BJ (cell line): ENCODE results near the gene SNX22. TPM values are rescaled to one million over a fixed set of nuclear protein-coding genes. Genes with fewer than 3 reads are reported as not detected.

Source experiments
- CTCF ChIA-PET: fragments of 350-600 bp; formaldehyde crosslinking; extraction: SDS; loops from one replicate; lab custom pipeline; 2021; ENCODE audit warnings: antibody characterized with exemption, inconsistent platforms; lab: Yijun Ruan, JAX
- POLR2A ChIA-PET: fragments of 300-600 bp; sonication (Branson Sonifier 250); formaldehyde crosslinking; extraction: SDS; loops from one replicate; lab custom pipeline; 2021; ENCODE audit warnings: antibody characterized with exemption; lab: Charles Lee
- DNase-seq: peaks from one replicate; pipeline ENCODE4 v3.0.0-alpha.2; 2011; ENCODE audit warnings: low read depth
- H3K27me3 ChIP-seq: 2 replicates; pipeline ENCODE4 v1.6.0; 2011; ENCODE audit warnings: low read length; ENCODE audit not compliant: control insufficient read depth, insufficient read depth
- H3K36me3 ChIP-seq: 2 replicates; pipeline ENCODE4 v1.5.1; 2011; ENCODE audit warnings: low read length; ENCODE audit not compliant: control insufficient read depth, insufficient read depth
- H3K4me3 ChIP-seq: 2 replicates; pipeline ENCODE4 v1.5.1; 2011; ENCODE audit warnings: low read depth, mild to moderate bottlenecking, control low read depth, low read length
- CTCF ChIP-seq: IDR thresholded peaks from 2 replicates; pipeline ENCODE4 v1.5.1; 2011; ENCODE audit warnings: low read depth, mild to moderate bottlenecking, control low read depth, inconsistent platforms, low read length, moderate library complexity; ENCODE audit not compliant: insufficient read depth
- polyA plus RNA-seq: library from polyadenylated mRNA; depleted of rRNA; stranded (reverse); fragments of >200 nt; gene quantifications from 2 replicates; pipeline ENCODE4 v1.2.3, GENCODE V29; 2011

The SNX22 gene
- polyA plus RNA-seq, 1 experiment, result 0.04 TPM

GRCh38 chr15:64155802-64156651 is 4.5 kb downstream of the SNX22 start:
- no peak for TF ChIP-seq CTCF
- Histone ChIP-seq H3K27me3 (peaks cover 5% of the 10 kb centered on the region), H3K4me3 (no peak overlapping the region), H3K36me3 (peaks cover 43% of the 10 kb centered on the region)
- POLR2A ChIA-PET, result no interaction called here
- CTCF ChIA-PET, result interaction anchor here (0.7 to 0.8 kb wide), 2 partner anchors 29 to 63 kb away, joined by 3 to 4 read pairs; partner anchors contain the start of gene CIAO2A
- no peak for DNase-seq

GRCh38 chr15:64156652-64157331 is 5.3 kb downstream of the SNX22 start:
- Histone ChIP-seq H3K36me3 (peaks cover 43% of the 10 kb centered on the region), H3K27me3 (peaks cover 5% of the 10 kb centered on the region), H3K4me3 (no peak overlapping the region)
- ChIA-PET POLR2A (no interaction called here), CTCF (interaction anchor here (0.6 kb wide), 2 partner anchors 9 to 452 kb away, joined by 3 to 6 read pairs; no protein-coding TSS in a partner anchor)
- DNase-seq, result no peak
- no peak for TF ChIP-seq CTCF

GRCh38 chr15:64157599-64158125 is 6.1 kb downstream of the SNX22 start:
- no peak overlapping the region for H3K4me3 ChIP-seq
- POLR2A ChIA-PET, result no interaction called here
- peaks cover 2% of the 10 kb centered on the region for H3K27me3 ChIP-seq
- H3K36me3 ChIP-seq, result peaks cover 43% of the 10 kb centered on the region
- no peak for TF ChIP-seq CTCF
- DNase-seq, result no peak
- CTCF ChIA-PET, result interaction anchor here (0.6 kb wide), 1 partner anchor 10 kb away, joined by 3 read pairs; no protein-coding TSS in a partner anchor

GRCh38 chr15:64158363-64159134 is 7.0 kb downstream of the SNX22 start:
- Histone ChIP-seq H3K36me3 (peaks cover 43% of the 10 kb centered on the region), H3K27me3 (no peaks in the 10 kb centered on the region), H3K4me3 (no peak overlapping the region)
- POLR2A ChIA-PET, result no interaction called here
- TF ChIP-seq CTCF, result no peak
- CTCF ChIA-PET, result no interaction called here
- no peak for DNase-seq
